ENCODE measurements around the gene CAMTA1.

DNA sequence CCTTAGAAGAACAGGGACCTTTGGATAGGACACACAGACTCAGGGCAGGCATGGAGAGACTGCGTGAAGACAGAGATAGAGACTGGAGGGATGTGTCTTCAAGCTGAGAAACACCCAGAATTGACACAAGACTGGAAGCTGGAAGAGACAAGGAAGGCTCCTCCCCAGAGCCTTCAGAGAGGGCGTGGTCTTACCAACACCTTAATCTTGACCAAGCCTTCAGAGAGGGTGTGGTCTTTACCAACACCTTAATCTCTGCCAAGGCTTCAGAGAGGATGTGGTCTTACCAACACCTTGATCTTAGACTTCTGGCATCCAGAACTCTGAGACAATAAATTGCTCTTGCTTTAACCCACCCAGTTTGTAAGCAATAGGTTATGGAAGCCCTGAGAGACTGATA lies 504.4 kb downstream of the CAMTA1 start:
- no peak for TF ChIP-seq EP300 (IDR thresholded peaks at IDR 0.05)
- TF ChIP-seq, protein P1, sequence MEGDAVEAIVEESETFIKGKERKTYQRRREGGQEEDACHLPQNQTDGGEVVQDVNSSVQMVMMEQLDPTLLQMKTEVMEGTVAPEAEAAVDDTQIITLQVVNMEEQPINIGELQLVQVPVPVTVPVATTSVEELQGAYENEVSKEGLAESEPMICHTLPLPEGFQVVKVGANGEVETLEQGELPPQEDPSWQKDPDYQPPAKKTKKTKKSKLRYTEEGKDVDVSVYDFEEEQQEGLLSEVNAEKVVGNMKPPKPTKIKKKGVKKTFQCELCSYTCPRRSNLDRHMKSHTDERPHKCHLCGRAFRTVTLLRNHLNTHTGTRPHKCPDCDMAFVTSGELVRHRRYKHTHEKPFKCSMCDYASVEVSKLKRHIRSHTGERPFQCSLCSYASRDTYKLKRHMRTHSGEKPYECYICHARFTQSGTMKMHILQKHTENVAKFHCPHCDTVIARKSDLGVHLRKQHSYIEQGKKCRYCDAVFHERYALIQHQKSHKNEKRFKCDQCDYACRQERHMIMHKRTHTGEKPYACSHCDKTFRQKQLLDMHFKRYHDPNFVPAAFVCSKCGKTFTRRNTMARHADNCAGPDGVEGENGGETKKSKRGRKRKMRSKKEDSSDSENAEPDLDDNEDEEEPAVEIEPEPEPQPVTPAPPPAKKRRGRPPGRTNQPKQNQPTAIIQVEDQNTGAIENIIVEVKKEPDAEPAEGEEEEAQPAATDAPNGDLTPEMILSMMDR (IDR thresholded peaks at IDR 0.05), result no peak
- no peak for TF ChIP-seq POLR2A (IDR thresholded peaks at IDR 0.05)
